Measurements from ENCODE around the gene PSPH. TPM values are rescaled to one million over a fixed set of nuclear protein-coding genes. Genes with fewer than 3 reads are reported as not detected.

PSPH gene
- total and polyA plus RNA-seq, 4 donors, result 5.5 to 35.9 (median 9.0) TPM

- Histone ChIP-seq H3K9ac (ENCODE audit: low read depth in 1 of 2, low read length in 2 of 2) (no peak overlapping the region), H3K27me3 (ENCODE audit: control insufficient read depth in 4 of 4, insufficient read depth in 4 of 4, low read length in 3 of 4) (no peaks in the 10 kb centered on the region), H3K9me3 (ENCODE audit: control insufficient read depth in 4 of 4, low read length in 3 of 4) (no peaks in the 10 kb centered on the region), H3K4me3 (ENCODE audit: low read depth in 1 of 3, low read length in 3 of 3) (no peak overlapping the region), H3K4me1 (ENCODE audit: control insufficient read depth in 4 of 4, insufficient read depth in 4 of 4, low read length in 3 of 4) (no peaks in the 10 kb centered on the region), H3K36me3 (ENCODE audit: control insufficient read depth in 4 of 4, insufficient read depth in 3 of 4, low read depth in 1 of 4, low read length in 3 of 4) (peaks cover 3 to 31% (median 14%) of the 10 kb centered on the region in 4 donors), H3K27ac (ENCODE audit: low read depth in 1 of 2, low read length in 2 of 2) (no peak overlapping the region)
- 83% methylated on average over 3 of the region's 3 CpGs for WGBS
- no peak for TF ChIP-seq EGR1 (IDR thresholded peaks at IDR 0.05; ENCODE audit: low read depth in 2 of 2)
- TF ChIP-seq, protein P1, sequence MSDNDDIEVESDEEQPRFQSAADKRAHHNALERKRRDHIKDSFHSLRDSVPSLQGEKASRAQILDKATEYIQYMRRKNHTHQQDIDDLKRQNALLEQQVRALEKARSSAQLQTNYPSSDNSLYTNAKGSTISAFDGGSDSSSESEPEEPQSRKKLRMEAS (IDR thresholded peaks at IDR 0.05), result no peak
- no peak for TF ChIP-seq GABPA (IDR thresholded peaks at IDR 0.05 in 1 of 2, conservative IDR thresholded peaks at IDR 0.05 in 1 of 2)
- TF ChIP-seq FOXA1 (IDR thresholded peaks at IDR 0.05), result no peak
- TF ChIP-seq ZBTB33 (IDR thresholded peaks at IDR 0.05), result no peak
- no peak for TF ChIP-seq RXRA (IDR thresholded peaks at IDR 0.05)
- no peak for TF ChIP-seq YY1 (IDR thresholded peaks at IDR 0.05)
- TF ChIP-seq JUND (IDR thresholded peaks at IDR 0.05), result no peak
- TF ChIP-seq SP1 (IDR thresholded peaks at IDR 0.05), result no peak
- TF ChIP-seq TAF1 (conservative IDR thresholded peaks at IDR 0.05), result no peak
- TF ChIP-seq HNF4A (conservative IDR thresholded peaks at IDR 0.05), result no peak
- no peak for TF ChIP-seq NR2F2 (IDR thresholded peaks at IDR 0.05)
- TF ChIP-seq, protein P2, sequence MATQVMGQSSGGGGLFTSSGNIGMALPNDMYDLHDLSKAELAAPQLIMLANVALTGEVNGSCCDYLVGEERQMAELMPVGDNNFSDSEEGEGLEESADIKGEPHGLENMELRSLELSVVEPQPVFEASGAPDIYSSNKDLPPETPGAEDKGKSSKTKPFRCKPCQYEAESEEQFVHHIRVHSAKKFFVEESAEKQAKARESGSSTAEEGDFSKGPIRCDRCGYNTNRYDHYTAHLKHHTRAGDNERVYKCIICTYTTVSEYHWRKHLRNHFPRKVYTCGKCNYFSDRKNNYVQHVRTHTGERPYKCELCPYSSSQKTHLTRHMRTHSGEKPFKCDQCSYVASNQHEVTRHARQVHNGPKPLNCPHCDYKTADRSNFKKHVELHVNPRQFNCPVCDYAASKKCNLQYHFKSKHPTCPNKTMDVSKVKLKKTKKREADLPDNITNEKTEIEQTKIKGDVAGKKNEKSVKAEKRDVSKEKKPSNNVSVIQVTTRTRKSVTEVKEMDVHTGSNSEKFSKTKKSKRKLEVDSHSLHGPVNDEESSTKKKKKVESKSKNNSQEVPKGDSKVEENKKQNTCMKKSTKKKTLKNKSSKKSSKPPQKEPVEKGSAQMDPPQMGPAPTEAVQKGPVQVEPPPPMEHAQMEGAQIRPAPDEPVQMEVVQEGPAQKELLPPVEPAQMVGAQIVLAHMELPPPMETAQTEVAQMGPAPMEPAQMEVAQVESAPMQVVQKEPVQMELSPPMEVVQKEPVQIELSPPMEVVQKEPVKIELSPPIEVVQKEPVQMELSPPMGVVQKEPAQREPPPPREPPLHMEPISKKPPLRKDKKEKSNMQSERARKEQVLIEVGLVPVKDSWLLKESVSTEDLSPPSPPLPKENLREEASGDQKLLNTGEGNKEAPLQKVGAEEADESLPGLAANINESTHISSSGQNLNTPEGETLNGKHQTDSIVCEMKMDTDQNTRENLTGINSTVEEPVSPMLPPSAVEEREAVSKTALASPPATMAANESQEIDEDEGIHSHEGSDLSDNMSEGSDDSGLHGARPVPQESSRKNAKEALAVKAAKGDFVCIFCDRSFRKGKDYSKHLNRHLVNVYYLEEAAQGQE (IDR thresholded peaks at IDR 0.05), result no peak
- TF ChIP-seq, protein P3, sequence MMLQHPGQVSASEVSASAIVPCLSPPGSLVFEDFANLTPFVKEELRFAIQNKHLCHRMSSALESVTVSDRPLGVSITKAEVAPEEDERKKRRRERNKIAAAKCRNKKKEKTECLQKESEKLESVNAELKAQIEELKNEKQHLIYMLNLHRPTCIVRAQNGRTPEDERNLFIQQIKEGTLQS (IDR thresholded peaks at IDR 0.05), result no peak
- TF ChIP-seq CTCF (IDR thresholded peaks at IDR 0.05; ENCODE audit: low read depth, low read length, missing input control), result no peak
- no peak for TF ChIP-seq HNF4G (IDR thresholded peaks at IDR 0.05)
- no peak for TF ChIP-seq RAD21 (IDR thresholded peaks at IDR 0.05)
- no peak for TF ChIP-seq FOXA2 (IDR thresholded peaks at IDR 0.05)
- no peak for DNase-seq (ENCODE audit: low spot score)
Measured at GRCh38 chr7:55992346-55992745, 58.9 kb downstream of the PSPH start.

Data from liver (tissue), 9 donors.